ENCODE results near the gene RBMS2.

The RBMS2 gene

GRCh38 chr12:56479625-56480024, 42.0 kb upstream of the RBMS2 start:
- Histone ChIP-seq H3K36me3 (ENCODE audit: control insufficient read depth, insufficient read depth, low read length) (peaks cover 1% of the 10 kb centered on the region; the same call in 1 of the 2 replicates), H3K27me3 (replicated peaks; ENCODE audit: control insufficient read depth, insufficient read depth, low read length) (no peaks in the 10 kb centered on the region), H3K4me3 (replicated peaks; ENCODE audit: low read depth, low read length) (no peak overlapping the region)
- no peak for DNase-seq (ENCODE audit: extremely low read depth, insufficient read length)
- no peak for TF ChIP-seq CTCF (IDR thresholded peaks at IDR 0.05; ENCODE audit: insufficient read depth, low read length, poor library complexity, severe bottlenecking)

GRCh38 chr12:56484566-56484965, 37.1 kb upstream of the RBMS2 start:
- DNase-seq (ENCODE audit: extremely low read depth, insufficient read length) = no peak
- H3K27me3 ChIP-seq (replicated peaks; ENCODE audit: control insufficient read depth, insufficient read depth, low read length) = no peaks in the 10 kb centered on the region

GRCh38 chr12:56486694-56487093, 34.9 kb upstream of the RBMS2 start:
- Histone ChIP-seq H3K27me3 (replicated peaks; ENCODE audit: control insufficient read depth, insufficient read depth, low read length) (no peaks in the 10 kb centered on the region), H3K36me3 (ENCODE audit: control insufficient read depth, insufficient read depth, low read length) (no peaks in the 10 kb centered on the region), H3K4me3 (replicated peaks; ENCODE audit: low read depth, low read length) (no peak overlapping the region)
- no peak for DNase-seq (ENCODE audit: extremely low read depth, insufficient read length)
- TF ChIP-seq CTCF (IDR thresholded peaks at IDR 0.05; ENCODE audit: insufficient read depth, low read length, poor library complexity, severe bottlenecking) = no peak

More at GRCh38 chr12:56484566-56484965, 37.1 kb upstream of the RBMS2 start:
- no peaks in the 10 kb centered on the region for H3K36me3 ChIP-seq (ENCODE audit: control insufficient read depth, insufficient read depth, low read length)
- no peak overlapping the region for H3K4me3 ChIP-seq (replicated peaks; ENCODE audit: low read depth, low read length)
- TF ChIP-seq CTCF (IDR thresholded peaks at IDR 0.05; ENCODE audit: insufficient read depth, low read length, poor library complexity, severe bottlenecking) = no peak

GRCh38 chr12:56487448-56488040, 34.1 kb upstream of the RBMS2 start:
- no peak for TF ChIP-seq CTCF (IDR thresholded peaks at IDR 0.05; ENCODE audit: insufficient read depth, low read length, poor library complexity, severe bottlenecking)
- Histone ChIP-seq H3K4me3 (replicated peaks; ENCODE audit: low read depth, low read length) (peak overlapping the region; percentile 68), H3K36me3 (ENCODE audit: control insufficient read depth, insufficient read depth, low read length) (no peaks in the 10 kb centered on the region), H3K27me3 (replicated peaks; ENCODE audit: control insufficient read depth, insufficient read depth, low read length) (no peaks in the 10 kb centered on the region)
- peak; percentile 47 for DNase-seq (ENCODE audit: extremely low read depth, insufficient read length)

- peak; percentile 72 for DNase-seq (ENCODE audit: extremely low read depth, insufficient read length)
- H3K4me3 ChIP-seq (replicated peaks; ENCODE audit: low read depth, low read length) = peak within 1 kb of the TSS; percentile 68
- TF ChIP-seq CTCF (IDR thresholded peaks at IDR 0.05; ENCODE audit: insufficient read depth, low read length, poor library complexity, severe bottlenecking) = no peak
- H3K36me3 ChIP-seq (ENCODE audit: control insufficient read depth, insufficient read depth, low read length) = no peaks in the 10 kb centered on the region
- H3K27me3 ChIP-seq (replicated peaks; ENCODE audit: control insufficient read depth, insufficient read depth, low read length) = no peaks in the 10 kb centered on the region
These were observed 33.3 kb upstream of the RBMS2 start, which contains the start of gene GLS2 for GRCh38 chr12:56488041-56488955. Gene GLS2 (minus strand): TSS chr12:56488161. CDS start chr12:56488118, 43 bp downstream.
